GM10266 (cell line): Measurements from ENCODE around the gene SELENOP.

Experiments used
- DNase-seq: peaks from one replicate; pipeline ENCODE4 v3.0.0; 2012; ENCODE audit errors: extremely low spot score
- TF ChIP-seq, protein P1 (sequence below): IDR thresholded peaks from 2 replicates; pipeline ENCODE4 v1.5.1; 2012; ENCODE audit warnings: mild to moderate bottlenecking, low read depth; ENCODE audit not compliant: control insufficient read depth, insufficient read depth; ENCODE audit errors: missing control alignments

SELENOP gene

DNA sequence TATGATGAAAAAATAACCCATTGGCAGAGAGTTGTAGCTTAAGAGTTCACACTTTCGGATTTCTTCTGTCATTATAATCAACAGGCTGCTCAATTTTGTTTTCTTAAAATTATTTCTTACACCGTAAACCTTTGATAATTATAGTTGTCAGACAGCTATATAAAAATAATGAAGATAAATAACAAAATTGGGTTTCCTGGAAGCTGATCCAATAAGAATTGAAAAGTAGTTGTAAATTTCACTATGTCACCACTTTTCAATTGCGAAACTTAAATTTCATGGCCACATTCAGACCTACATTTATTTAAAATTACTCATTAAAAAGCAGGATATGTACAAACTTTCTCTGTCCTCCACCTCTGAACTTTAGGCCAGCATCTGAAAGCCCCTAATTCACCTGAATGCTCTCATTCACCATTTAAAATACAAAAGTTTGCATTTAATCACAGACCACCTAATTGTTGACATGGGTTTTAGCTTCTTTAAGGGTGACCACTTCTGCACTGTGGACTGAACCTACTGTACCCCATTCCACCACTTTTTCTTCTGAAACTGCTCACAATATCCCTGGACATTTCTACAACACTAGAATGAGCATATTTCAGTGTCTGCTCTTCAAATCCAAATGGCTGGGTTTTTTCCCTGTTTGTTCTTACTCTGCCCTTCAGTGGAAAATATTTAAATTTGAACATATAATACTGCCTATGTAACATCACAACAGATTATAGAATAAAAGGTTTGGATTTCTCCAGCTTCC, 680 bp downstream of the SELENOP start:
- TF ChIP-seq, protein P1, sequence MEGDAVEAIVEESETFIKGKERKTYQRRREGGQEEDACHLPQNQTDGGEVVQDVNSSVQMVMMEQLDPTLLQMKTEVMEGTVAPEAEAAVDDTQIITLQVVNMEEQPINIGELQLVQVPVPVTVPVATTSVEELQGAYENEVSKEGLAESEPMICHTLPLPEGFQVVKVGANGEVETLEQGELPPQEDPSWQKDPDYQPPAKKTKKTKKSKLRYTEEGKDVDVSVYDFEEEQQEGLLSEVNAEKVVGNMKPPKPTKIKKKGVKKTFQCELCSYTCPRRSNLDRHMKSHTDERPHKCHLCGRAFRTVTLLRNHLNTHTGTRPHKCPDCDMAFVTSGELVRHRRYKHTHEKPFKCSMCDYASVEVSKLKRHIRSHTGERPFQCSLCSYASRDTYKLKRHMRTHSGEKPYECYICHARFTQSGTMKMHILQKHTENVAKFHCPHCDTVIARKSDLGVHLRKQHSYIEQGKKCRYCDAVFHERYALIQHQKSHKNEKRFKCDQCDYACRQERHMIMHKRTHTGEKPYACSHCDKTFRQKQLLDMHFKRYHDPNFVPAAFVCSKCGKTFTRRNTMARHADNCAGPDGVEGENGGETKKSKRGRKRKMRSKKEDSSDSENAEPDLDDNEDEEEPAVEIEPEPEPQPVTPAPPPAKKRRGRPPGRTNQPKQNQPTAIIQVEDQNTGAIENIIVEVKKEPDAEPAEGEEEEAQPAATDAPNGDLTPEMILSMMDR: no peak

DNA sequence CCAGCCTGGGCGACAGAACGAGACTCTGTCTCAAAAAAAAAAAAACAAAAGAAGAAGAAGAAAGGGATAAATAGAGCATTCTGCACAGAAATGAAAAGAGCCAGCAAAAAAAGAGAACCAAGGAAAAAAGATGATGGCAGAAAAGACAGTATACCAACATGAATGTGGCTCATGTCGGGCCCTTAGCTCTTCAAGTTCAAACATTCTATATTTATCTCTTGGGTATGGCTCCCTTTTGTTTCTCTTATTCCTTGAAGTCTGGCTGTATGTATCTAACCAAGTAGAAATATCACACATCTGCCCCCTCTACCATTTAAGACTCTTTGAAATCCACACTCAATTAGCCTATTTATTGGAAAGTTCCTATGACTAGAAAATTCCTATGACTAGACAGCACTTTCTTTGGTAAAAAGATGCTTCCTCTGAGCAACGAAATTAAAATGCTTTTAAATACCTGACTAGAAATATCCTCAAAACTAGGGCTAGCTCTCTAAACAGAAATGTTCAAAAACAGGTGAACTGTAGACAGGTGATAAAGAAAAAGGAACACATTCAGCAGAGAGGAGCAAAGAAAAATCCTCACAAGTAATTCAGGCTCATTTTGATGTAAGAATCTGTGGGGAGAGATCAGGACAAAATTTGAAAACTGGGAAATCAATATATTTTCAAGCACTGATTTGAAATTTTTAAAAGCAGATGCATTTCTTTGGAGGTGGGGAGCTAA, 2.6 kb downstream of the SELENOP start:
- TF ChIP-seq, protein P1: no peak
- DNase-seq: no peak

More for the DNA sequence above, 680 bp downstream of the SELENOP start:
- no peak for DNase-seq

DNA sequence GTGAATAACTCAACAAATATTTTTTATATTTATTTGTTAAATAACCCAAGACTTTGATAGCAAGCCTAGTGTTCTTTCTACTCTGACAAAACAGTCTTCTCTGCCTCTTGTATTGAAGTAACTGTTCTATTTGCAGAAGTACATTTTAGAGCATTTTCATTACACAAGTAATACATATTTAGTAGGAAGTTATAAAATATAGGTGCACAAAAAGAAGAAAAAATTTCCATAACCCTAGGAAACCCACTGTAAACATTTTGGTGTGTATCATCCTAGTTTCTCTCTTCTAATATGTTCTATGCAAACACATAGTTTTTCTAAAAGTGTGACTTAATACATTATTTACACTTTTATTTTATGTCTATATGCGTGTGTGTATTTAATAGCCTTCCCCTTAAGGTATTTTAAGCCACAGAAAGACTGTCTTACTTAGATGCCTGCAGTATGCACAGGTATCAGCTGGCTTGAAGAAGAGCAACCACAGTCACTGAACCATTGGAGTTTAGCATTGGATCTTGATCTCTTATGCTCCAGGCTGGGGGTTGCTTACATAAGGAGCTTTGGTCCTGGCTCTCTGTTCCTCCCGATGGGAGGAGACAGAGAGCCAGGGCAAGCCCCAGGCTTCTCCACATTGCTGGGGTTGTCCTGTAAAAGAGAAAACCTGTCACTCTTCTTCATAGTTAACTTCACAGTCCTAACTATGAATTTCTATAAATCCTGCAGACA, 3.8 kb downstream of the SELENOP start:
- no peak for DNase-seq

DNA sequence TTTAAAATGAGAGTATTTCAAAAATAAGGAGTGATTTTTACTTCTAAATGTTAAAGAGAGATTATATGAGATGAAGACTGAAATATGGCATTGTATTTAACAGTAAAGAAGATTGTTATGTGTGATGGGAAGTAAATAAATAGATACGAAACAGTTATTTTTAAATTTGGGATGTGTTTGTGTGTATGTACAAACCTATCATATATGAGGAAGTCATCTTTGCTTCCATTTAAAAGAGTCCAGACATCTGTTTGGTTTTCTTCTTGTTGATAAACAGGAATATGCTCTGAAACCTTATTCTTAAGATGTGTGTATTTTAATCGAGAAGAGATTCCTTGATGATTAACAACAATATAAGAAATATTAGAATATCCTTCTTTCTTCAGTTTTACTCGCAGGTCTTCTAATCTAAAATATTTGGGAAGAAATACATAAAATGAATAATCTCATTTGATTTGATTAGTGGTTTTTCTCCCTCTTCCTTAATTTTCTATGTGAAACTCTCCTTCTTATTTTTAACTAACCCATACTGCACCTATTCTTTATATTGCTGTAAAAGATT, 4.9 kb downstream of the SELENOP start:
- TF ChIP-seq, protein P1: no peak
- DNase-seq: no peak

More for the DNA sequence above, 3.8 kb downstream of the SELENOP start:
- TF ChIP-seq, protein P1: no peak

GRCh38 chr5:42806004-42806700, 5.5 kb downstream of the SELENOP start:
- TF ChIP-seq, protein P1: no peak
- no peak for DNase-seq

DNA sequence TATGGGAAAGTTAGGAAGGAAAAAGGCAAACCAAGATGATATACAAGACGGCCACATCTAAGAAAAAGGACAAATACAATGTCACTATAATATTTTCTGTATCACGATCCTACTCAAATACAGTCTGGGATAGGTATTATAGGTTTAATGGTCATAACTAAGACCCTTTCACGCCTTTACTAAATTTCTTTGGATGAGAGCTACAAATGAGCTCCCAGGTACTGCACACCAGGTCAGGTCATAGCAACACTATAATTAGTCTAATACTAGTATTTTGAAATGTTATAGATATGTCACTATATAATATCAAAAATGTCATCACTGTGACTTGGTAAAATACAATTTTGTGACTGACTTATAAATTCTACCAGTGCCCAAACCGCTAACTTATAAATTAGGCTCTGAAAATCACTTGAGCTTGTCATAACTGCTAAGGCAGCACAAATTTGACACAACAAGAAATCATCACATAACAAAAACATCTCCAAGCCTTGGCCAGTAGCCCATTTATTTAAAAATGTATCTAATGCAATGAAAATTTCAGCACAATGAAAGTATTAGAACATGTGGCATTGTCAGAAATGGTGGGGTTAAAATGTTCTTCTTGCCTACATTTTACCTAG, 6.9 kb downstream of the SELENOP start:
- TF ChIP-seq, protein P1: no peak
- no peak for DNase-seq
